22Rv1 (cell line): ENCODE measurements around the gene SAMD4A.

Experiments
- ZFX ChIP-seq: fragments of 450-650 bp; IDR thresholded peaks from 2 replicates; pipeline ENCODE4 v1.6.1; 2017; ENCODE audit warnings: antibody characterized with exemption, borderline replicate concordance
- TF ChIP-seq, protein P1 (sequence below): fragments of 450-650 bp; IDR thresholded peaks from 2 replicates; pipeline ENCODE4 v1.5.1; 2017; ENCODE audit warnings: mild to moderate bottlenecking

GRCh38 chr14:54627219-54627539, 60.3 kb downstream of the SAMD4A start:
- TF ChIP-seq, protein P1, sequence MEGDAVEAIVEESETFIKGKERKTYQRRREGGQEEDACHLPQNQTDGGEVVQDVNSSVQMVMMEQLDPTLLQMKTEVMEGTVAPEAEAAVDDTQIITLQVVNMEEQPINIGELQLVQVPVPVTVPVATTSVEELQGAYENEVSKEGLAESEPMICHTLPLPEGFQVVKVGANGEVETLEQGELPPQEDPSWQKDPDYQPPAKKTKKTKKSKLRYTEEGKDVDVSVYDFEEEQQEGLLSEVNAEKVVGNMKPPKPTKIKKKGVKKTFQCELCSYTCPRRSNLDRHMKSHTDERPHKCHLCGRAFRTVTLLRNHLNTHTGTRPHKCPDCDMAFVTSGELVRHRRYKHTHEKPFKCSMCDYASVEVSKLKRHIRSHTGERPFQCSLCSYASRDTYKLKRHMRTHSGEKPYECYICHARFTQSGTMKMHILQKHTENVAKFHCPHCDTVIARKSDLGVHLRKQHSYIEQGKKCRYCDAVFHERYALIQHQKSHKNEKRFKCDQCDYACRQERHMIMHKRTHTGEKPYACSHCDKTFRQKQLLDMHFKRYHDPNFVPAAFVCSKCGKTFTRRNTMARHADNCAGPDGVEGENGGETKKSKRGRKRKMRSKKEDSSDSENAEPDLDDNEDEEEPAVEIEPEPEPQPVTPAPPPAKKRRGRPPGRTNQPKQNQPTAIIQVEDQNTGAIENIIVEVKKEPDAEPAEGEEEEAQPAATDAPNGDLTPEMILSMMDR = no peak
- no peak for TF ChIP-seq ZFX
